DMS153 (cell line): Measurements from ENCODE around the gene CYTL1.
"Not testable (repeated sequence)": the region's sequence is repeated elsewhere in the genome, so short reads cannot be mapped to it uniquely, and the experiment has no call there.

Experiments used
- DNase-seq: peaks from one replicate; lab custom pipeline; 2025; lab: John Stamatoyannopoulos, UW

CYTL1 gene

DNA sequence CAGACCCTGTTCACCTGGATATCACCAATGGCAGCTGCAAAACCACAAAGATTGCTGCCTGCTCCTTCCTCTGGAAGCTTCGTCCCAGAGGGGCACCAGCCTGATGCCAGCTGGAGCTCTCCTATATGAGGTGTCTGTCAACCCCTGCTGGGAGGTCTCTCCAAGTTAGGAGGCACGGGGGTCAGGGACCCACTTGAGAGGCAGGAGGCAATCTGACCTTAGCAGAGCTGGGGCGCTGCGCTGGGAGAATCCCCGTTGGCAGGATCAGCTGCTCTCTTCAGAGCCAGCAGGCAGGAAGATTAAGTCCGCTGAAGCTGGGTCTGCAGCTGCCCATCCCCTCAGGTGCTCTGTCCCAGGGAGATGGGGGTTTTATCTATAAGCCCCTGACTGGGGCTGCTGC is 17.6 kb downstream of the CYTL1 start:
- not testable (repeated sequence) for DNase-seq

GRCh38 chr4:4996935-4997334 is 22.3 kb downstream of the CYTL1 start:
- DNase-seq = not testable (repeated sequence)

- no peak for DNase-seq
These were observed 23.4 kb downstream of the CYTL1 start for GRCh38 chr4:4995908-4996265.

GRCh38 chr4:4995103-4995907 is 24.0 kb downstream of the CYTL1 start:
- DNase-seq = peak; percentile 16

DNA sequence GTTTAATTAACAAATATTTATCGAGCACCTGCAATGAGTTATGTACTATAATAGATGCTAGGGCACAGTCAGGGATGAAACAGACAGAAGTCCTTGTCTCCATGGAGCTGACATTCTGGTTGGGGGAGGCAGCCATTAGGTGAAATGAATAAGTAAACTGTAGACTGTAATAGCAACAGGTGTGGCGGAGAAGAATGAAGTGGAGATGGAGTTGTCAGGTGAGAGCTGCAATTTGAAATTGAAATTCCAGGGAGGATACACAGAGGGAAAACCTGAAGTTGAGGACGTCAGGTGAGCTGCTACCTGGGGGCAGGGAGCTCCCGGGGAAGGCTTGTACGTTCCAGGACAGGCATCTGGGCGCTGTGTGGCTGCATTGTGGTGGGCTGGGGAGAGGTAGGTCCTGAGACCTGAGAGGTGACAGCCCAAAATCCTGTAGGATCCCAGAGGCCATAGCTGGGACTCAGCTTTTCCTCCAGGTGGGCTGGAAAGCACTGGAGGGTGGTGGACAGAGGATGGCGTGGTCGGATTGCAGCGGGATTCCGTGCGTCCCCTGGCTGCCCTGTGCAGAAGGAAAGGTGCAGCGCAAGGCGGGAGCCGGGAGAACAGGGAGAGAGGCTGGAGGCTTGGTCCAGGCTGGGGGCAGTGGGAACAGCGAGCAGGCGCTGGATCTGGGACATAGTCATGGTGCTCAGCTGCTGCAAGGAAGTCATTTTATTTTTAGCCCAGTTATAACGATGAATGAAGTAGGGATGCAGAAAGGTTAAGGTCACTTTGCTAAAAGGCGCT is 24.8 kb downstream of the CYTL1 start:
- no peak for DNase-seq

GRCh38 chr4:4992833-4993232 is 26.4 kb downstream of the CYTL1 start:
- no peak for DNase-seq

- DNase-seq = no peak
These were observed 27.6 kb downstream of the CYTL1 start for GRCh38 chr4:4991541-4992099.

GRCh38 chr4:4990857-4991540 is 28.3 kb downstream of the CYTL1 start:
- DNase-seq = no peak

- DNase-seq = no peak
These were observed 28.9 kb downstream of the CYTL1 start for GRCh38 chr4:4990329-4990728.

DNA sequence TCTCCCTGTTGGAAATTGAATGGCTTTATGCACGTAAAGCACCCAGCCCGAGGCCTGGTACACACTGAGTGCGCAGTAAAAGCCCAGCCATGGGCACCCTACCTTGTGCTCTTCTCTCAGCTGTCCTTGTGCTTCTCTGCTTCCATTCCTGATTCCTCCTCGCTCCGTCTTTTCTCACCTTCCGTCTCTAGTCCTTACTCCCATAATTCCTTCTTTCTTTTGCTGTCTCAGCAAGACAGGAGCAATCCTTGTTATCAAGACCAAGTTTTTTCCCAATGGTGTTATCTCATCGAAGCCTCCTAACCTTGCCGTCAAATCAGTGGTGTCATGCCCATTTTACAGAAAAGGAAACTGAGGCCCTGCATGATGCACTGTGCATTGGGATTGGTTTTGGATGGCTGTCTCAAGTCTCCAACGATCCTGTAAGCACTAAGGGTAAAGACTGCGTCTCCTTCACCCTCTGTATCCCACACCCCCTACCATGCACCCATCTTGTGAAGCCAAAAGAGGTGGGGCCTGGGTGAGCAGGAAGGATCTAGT is 30.1 kb downstream of the CYTL1 start:
- DNase-seq = no peak

DNA sequence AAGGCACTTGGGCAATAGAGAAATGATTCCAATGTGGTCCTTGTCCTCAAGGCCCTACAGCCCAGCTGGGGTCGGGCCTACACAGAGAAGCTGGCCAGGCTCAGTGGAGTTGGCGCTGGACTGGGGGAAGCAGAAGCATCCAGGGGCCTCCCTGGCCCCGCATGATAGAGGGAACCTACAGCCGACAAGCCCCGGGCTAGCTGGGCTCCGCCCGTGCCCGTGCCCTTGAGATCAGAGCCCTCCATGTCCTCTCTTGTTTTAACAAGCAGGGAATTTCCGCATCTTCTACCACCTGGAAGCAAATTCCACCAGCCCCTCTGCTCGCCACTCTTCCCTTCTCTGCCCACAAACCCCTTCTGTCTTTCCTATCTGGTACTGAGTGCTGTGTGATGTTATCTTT is 31.6 kb downstream of the CYTL1 start:
- no peak for DNase-seq

DNA sequence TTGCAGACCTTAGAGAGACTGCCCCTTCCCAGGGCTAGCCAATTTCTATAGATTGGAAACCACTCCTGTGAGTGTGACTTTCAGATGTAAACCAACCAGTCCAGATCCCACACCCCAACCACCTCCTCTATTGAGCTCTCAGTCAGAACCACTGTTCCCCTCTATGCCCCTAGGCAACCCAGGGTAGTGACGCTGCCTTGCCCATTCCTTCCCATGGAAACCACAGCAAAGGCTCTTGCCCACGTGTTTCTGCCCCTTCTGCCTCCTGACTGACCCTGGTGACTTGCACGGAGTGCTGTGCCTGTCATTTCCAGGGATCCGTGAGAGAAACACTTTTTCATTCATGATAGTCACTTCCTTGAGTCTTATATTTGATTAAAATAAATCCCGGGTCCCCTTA is 32.4 kb downstream of the CYTL1 start:
- DNase-seq = no peak

DNA sequence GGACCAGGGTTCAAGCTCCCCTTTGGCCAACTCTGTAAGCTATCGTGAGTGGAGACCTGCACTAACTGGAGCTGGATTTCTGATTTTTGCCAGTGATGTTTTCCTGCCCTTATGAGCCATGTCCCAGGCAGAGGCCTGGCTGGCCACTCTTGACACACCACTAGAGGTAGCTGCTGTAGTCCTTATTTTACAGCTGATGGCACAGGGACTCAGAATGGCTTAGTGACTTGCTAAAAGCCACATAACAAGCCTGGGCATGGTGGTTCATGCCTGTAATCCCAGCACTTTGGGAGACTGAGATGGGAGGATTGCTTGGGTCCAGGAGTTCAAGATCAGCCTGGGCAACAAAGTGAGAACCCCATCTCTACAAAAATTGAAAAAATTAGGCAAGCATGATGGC is 33.4 kb downstream of the CYTL1 start:
- no peak for DNase-seq

DNA sequence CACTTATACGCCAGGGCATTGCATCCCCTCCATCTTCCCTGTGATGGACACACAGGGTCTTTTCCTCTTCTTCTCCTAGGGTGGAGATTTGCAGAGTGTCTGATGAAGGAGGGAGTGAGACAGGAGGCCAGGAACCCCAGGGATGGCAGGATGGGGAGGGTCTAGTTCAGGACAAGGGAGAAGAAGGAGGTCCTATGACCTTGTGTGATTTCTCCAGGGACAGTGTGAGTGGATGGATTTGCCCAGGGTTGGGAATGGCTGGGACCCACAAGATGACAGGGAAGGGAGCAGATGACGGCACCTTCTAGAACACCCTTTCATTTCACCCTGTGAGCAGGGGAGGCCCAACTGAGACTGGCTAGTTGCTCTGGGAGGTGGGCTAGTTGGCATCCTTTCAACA is 34.2 kb downstream of the CYTL1 start:
- DNase-seq = no peak

GRCh38 chr4:4984186-4984585 is 35.1 kb downstream of the CYTL1 start:
- DNase-seq = no peak

DNA sequence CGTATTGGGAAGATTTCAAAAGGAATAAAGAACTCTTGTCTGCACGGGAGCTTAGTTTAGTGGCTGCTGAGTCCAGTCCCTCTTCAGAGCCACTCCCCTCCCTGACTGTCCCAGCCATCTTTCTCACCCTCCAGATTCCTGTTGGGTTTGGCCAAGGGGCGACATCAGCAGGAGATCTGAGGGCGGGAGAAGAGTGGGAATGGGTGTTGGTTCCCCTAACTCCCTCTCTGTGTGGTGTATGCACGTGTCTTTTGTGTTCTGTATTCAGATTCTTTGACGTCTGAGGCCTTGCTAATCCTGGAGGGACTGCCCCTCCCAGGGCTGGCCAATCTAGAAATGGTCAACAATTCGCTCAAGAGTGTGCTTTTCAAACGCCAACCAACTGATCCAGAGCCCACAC is 37.4 kb downstream of the CYTL1 start:
- DNase-seq = no peak

- no peak for DNase-seq
These were observed 37.8 kb downstream of the CYTL1 start for GRCh38 chr4:4981427-4981826.

- DNase-seq = no peak
These were observed 38.5 kb downstream of the CYTL1 start for GRCh38 chr4:4980621-4981230.

GRCh38 chr4:4979971-4980370 is 39.3 kb downstream of the CYTL1 start:
- no peak for DNase-seq

DNA sequence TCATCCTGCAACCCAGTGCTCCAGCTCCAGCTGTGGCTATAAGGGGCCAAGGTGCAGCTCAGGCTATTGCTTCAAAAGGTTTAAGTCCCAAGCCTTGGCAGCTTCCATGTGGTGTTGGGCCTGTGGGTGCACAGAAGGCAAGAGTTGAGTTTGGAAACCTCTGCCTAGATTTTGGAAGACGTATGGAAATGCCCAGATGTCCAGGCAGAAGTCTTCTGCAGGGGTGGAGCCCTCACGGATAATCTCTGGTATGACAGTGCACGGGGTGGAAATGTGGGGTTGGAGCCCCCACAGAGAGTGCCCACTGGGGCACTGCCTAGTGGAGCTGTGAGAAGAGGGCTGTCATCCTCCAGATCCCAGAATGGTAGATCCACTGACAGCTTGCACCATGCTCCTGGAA is 44.5 kb downstream of the CYTL1 start:
- DNase-seq = no peak

- DNase-seq = no peak
These were observed 47.5 kb downstream of the CYTL1 start for GRCh38 chr4:4971796-4972195.

DNA sequence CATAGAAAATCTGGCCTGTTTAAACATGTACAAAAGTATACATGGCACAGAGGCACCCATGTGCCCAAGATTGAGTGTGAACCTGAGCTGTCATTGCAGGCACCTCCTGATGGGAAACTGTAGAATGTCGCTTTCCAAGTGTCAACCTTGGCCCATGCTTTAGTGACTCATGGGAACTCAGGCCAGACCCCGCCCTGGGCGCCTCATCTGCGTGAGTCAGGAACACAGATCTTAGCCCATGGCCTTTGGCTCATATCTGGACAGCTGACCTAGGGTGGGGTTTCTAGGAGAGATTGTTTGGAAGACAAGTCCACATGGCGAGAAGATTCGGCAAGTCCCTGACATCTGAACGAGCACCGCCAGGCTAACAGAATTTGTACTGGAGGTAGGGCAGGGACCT is 50.0 kb downstream of the CYTL1 start:
- no peak for DNase-seq
